Epithelial cell of esophagus (primary cell): ENCODE measurements around the gene SDS.

Source experiments
- DNase-seq: peaks from one replicate; pipeline ENCODE4 v3.0.0; 2010; ENCODE audit warnings: low read depth
- H3K4me3 ChIP-seq: 2 replicates; pipeline ENCODE4 v1.5.1; 2011; ENCODE audit warnings: mild to moderate bottlenecking, low read length, control low read depth
- CTCF ChIP-seq: IDR thresholded peaks from 2 replicates; pipeline ENCODE4 v1.5.1; 2011; ENCODE audit warnings: low read depth, mild to moderate bottlenecking, low read length, control low read depth, inconsistent platforms; ENCODE audit not compliant: insufficient read depth; ENCODE audit errors: missing control alignments

SDS gene

DNA sequence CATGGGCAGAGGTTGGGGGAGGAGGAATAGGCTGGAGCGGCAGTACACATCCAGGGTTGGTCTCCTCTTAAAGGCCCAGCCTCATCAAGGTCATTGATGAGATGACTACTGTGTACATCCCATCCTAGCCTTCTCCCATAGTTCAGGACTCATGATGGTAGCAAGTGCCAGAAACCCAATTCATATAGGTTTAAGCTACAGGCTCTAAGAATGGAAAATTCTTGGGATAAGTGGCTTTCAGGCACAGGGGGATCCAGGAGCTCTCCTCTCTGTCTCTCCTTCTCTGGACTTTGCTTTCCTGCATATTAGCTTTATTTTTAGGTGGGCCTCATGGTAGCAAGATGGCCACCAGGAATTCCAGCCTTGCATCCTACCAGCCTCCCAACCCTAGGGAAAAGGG is 24.8 kb upstream of the SDS start:
- no peak for DNase-seq
- no peak for TF ChIP-seq CTCF
- no peak overlapping the region for H3K4me3 ChIP-seq

DNA sequence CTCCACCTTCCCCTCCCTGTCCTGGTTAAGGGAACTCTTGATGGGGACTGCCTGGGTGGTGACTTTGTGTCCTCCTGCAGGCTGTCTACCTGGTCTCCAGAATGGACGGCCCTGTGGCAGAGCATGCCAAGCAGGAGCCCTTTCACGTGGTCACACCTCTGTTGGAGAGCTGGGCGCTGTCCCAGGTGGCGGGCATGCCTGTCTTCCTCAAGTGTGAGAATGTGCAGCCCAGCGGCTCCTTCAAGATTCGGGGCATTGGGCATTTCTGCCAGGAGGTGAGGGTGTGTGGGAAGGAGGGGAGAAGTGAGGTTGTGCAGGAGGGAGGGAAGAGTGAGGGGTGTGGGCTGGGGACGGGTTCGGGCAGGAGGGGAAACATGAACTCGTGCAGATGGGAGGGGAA is 24.2 kb upstream of the SDS start:
- TF ChIP-seq CTCF, result no peak
- DNase-seq, result no peak
- no peak overlapping the region for H3K4me3 ChIP-seq

DNA sequence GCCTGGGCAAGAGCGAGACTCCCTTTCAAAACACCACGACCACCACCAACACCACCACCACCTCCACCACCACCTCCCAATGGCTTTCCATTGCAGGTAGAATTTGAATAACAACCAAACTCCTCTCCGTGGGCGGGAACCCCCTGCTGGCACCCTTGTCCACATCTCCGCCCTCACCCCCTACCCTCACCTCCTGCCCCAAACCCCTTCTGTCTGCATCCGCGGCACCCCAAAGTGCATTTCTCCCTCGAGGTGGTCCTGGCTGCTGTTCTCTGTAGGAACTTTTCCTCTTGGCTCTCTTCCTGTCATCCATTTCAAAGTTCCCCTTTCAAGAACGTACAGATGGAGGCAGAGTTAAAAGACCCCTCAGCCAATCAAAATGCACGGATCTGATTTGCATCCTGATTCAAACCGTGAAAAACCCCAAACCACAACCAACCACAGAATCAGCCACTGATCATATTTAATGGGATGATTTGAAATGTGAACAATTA is 22.3 kb upstream of the SDS start:
- no peak overlapping the region for H3K4me3 ChIP-seq
- TF ChIP-seq CTCF, result no peak
- DNase-seq, result no peak

- H3K4me3 ChIP-seq, result no peak overlapping the region
- TF ChIP-seq CTCF, result peak; percentile 77
- DNase-seq, result peak; percentile 60
Observed at GRCh38 chr12:113424915-113425823, 21.5 kb upstream of the SDS start.

- no peak for TF ChIP-seq CTCF
- no peak for DNase-seq
- no peak overlapping the region for H3K4me3 ChIP-seq
Observed at GRCh38 chr12:113424456-113424855, 20.8 kb upstream of the SDS start.

- H3K4me3 ChIP-seq, result peak overlapping the region; percentile 66
- TF ChIP-seq CTCF, result no peak
- peak; percentile 20 for DNase-seq
Observed at GRCh38 chr12:113422886-113423669, 19.4 kb upstream of the SDS start.
